ENCODE measurements around the gene EXOC7.
"Not testable (repeated sequence)": the region's sequence is repeated elsewhere in the genome, so short reads cannot be mapped to it uniquely, and the experiment has no call there.

Gene EXOC7

DNA sequence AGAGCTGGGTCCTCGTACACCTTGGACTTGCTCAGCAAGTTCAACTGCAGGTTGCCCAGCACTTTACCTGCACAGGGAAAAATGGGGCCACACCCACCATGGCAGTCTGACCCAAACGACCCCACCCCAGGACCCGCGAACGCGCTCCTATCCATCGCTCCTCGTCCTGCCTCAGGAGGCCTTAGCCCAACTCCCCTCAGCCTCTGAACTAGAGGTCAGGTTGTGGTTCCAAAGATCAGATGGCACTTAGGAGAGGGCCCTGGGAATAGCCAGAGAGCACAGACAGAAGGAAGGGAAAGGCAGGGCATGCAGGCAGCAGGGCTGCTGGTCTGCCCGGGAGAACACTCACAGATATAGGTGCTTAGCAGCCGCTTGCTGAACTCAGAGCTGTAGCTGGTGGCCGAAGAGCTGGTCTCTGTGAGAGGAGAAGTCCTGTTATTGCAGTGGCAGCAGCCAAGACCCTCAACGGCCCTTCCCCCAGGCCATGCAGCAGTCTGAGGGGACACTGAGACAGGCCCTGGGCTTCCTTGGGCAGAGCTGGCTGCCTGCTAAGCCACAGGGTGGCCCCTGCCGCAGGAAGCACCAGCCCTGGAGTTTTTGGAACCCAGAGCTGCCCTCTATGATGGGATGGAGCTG lies 17.7 kb downstream of the EXOC7 start:
- no peak for DNase-seq

DNA sequence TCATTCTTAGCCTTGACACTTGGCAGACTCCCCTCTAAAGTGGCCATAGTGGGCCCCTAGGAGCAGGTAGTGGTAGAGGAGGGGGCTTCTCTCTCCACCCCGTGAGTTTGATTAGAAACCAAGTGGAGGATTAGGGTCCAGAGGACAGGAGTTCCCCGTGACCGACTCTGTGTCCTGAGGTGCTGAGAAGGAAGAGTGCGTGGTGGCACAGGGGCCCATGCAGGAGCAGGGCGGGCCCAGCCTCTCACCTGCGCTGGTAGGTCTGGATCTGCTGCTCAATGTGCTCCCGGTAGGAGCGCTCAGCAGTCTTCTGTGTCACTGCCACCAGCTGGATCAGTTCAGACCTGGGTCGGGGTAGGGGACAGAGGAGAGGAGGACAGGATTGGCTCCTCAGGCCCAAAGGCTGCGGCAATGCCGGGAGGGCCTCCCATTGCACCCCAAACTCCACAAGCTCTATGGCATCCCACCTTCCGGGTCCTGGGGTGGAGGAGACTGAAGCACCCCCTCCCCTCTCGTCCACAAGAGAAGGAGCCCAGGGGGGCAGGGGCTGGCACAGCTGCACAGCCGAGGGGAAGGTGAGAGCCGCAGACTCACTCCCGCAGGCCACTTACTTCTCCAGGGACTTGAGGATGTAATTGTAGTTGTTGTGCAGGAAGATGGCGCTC lies 18.4 kb downstream of the EXOC7 start:
- no peak for DNase-seq

DNA sequence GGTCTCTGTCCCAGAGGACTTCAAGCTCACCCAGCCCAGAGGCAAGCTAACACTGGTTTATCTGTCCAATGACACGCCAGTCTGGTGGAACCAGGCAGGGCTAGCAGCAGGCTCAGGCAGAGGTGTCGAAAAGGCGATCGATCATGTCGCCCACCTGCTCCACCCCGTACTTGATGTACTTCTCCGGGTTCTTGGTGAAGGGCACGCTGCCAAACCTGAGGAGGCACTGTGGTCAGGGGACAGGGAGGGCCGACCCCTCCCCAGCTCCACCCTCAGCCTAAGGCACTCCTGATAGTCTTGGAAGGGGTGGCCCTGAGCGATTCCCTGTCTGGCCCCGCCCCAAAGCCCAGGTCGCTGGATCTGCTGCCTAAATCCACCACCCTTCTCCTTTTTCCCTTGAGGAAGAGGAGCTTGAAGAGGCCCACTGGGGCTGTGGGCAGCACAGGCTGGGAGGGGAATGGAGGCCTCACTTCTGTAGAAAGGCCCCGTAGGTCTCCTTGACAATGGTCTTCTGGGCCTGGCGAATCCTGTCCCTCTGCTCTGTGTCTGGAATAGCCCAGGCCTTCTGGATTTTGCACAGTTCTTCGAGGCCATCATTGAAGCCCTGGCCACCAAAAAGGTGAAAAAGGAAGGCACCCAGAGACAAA lies 19.9 kb downstream of the EXOC7 start:
- no peak for DNase-seq

DNA sequence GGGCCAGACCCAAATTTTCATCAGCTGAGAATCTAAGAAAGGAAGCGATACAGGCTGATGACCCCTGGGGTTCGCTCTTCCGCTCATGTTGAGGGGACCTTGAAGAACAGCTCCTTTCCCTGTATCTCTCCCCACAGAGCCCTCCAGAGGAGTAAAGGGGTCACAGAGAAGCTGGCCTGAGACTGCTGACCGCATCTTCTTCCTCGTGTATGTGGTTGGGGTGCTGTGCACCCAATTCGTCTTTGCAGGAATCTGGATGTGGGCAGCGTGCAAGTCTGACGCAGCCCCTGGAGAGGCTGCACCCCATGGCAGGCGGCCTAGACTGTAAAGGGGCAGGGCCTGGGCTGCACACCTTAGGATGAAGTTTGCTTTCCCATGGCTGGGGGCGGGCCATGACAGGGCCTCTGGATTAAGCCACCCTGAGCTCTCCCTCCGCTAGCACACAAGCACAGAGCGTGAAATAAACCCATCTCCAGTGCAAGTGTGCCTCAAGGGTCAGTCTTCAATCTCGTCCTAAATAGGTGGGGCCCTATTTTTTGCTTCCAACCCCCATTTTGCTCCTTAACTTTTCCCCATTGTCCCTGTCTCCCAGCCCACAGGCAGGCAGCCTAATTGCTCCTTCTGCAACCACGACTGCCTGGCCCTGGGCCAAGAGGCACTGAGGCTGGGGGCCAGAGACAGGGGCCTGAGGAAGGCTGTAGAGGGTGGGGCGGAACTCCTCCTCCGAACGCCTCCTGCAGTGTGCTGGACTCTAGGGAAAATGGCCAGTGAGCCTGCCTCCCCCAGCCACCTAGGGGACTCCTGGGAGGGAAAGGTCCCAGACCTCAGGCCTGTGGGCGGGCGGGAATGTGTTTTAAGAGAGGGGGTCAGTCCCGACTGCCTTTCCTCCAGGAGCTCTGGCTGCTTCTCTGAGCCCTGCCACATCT lies 21.0 kb downstream of the EXOC7 start:
- no peak for DNase-seq

DNA sequence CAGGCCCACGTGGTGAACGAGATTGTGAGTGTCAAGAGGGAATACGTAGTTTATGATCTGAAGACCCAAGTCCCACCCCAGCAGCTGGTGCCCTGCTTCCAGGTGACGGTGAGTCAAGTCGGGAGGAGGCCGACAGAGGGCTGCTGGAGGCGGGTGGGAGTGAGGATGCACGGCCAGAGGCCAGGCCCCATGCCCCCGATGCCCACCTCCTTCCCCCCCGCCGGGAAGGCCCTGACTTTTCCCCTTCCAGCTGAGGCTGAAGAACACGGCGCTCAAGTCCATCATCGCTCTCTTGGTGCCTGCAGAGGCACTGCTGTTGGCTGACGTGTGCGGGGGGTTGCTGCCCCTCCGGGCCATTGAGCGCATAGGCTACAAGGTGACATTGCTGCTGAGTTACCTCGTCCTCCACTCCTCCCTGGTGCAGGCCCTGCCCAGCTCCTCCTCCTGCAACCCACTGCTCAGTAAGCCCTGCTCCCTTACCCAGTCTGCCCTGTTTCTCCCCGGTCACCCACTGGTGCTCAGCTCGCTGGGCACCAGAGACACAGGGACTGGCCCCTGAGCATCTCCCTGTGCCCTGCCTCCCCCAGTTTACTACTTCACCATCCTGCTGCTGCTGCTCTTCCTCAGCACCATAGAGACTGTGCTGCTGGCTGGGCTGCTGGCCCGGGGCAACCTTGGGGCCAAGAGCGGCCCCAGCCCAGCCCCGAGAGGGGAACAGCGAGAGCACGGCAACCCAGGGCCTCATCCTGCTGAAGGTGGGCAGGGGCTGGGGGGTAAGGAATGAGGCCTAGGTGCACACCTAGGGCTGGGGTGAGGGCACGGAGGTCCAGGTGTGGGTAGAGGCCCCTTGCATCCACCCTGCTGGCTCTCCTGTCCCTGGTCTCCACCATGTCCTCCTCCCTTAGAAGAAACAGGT lies 22.0 kb downstream of the EXOC7 start:
- DNase-seq: no peak

DNA sequence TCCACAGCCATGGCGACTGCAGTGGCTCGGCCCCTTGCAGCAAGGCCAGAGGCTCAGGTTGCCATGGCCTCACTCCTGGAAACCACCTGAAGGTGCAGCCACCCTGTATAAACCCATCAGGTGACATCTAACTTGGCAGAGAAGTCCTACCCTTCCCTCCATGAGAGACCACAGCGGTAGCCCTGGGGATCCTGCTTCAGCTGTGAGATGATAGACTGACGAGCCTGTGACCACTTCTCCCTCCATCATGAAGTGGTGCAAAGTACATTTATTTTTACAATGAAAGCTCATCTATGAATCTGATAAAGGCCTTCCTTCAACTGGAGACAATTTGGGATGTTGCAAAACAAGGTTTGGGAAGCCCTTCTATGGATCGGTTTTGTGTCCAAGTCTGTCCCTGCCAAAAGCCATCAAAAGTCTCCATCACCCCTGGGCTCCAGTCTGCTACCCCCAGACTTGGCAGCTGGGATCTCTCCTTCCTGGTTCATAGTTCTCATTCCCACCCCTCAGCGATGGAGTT lies 22.8 kb downstream of the EXOC7 start:
- DNase-seq: no peak

DNA sequence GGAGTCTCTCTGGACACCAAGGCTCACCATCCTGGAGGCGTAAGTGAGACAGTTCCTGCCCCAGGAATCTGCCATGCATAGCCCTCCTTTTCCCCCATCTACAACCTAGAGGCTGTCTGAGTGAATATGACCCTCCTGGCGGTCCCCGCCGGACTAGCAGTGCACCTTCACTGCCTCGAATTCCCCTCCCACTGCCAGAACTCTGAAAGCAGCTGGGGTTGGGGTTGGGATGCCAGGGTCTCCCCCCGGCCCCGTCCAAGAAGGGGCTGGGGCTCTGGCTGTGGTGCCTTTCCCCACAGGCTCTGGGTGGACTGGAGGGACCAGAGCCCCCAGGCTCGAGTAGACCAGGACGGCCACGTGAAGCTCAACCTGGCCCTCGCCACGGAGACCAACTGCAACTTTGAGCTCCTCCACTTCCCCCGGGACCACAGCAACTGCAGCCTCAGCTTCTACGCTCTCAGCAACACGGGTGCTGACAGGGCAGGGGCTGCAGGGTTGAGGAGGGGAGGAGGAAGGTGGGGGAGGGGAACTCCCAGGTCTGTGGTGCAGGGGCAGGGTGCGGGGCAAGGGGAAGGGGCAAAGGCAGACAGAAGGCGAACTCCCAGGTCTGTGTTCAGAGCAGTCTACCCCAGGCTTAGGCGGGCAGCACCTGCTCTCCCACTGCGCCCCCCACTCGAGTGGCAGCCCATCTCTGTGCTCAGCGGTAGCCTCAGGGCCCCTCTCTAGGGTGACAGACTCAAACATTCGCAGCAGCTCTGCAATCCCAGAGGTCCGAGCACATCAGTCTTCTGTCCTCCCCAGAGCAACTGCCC lies 23.4 kb downstream of the EXOC7 start:
- no peak for DNase-seq

DNA sequence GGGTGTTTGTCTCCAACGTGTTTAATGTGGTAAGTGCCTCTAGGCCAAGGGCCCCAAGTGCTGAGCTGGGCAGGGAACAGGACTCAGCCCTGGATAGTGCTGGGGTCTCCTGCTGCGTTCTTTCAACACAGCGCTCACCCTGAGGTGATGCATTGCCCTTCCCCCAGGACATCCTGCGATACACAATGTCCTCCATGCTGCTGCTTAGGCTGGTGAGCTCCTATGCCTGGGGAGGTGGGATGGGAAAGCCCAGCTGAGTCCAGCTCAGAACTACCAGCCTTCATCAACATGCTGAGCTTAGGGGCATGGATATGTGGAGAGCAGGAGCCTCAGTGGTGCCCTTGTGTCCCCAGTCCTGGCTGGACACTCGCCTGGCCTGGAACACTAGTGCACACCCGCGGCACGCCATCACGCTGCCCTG lies 24.0 kb downstream of the EXOC7 start:
- DNase-seq: no peak

DNA sequence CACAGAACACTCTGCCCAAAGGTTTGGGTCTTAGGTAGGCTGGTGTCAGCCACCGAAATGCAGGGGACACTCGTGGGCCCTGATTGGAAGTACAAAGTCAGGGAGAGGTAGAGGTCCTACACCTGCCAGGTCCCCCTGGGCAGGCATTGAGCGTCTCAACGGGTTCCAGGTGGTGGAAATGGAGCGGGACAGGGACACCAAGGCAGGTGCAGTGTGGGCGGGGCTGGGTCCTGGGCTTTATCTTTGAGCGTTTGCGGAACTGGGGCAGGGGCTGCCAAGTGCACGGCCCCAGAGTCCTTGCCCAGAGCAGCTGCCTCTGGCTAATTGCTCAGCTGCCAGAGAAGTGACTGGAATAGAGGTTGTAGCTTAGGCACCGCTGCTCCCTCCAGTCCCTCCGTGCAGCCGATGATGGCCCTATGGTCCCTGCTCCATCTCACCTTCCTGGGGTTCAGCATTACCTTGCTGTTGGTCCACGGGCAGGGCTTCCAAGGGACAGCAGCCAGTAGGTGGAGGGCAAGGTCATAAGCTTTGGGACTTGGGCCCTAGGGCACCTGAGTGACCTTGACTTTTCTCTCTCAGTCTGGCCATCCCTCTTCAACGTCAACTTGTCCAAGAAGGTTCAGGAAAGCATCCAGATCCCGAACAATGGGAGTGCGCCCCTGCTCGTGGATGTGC lies 24.6 kb downstream of the EXOC7 start, which contains the start of gene ZACN:
Gene ZACN, plus strand, starts transcription at position 323 of the 675 bp plus-strand sequence. Its CDS starts 83 bp downstream, at position 406.
- no peak for DNase-seq

DNA sequence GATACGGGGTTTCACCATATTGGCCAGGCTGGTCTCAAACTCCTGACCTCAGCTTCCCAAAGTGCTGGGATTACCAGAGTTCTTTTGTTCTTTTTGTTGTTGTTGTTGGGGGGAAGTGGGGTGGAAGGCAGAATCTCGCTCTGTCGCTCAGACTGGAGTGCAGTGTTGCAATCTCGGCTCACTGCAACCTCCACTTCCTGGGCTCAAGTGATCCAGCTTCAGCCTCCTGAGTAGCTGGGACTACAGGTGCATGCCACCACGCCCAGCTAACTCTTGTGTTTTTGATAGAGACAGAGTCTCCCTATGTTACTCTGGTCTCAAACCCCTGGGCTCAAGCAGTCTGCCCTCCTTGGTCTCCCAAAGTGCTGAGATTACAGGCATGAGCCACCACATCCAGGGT lies 25.2 kb downstream of the EXOC7 start:
- DNase-seq: not testable (repeated sequence)

DNA sequence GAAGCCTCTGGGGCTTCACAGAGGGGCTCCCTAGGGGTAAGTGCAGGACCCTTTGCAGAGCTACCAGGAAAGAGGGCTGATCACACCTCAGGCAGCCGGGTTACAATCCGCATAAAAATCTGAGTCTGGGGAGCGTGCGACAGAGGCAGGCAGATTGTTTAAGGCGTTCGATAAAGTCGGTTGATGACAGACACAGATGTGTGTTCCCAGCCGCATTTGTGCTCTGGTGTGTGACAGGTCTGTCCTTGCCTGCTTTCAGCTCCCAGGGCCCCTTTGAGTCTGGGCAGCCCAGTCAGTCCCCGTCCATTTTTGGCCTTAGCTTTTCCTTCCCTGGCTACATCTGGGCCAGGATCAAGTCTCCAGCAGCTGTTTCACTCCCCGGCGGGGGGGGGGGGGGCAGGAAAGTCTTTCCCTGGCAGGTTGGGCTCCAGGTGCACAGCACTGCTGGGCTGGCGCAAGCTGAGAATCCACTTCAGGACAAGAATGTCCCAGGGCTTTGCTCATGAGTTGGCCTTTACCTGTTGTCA lies 25.9 kb downstream of the EXOC7 start:
- DNase-seq: no peak

DNA sequence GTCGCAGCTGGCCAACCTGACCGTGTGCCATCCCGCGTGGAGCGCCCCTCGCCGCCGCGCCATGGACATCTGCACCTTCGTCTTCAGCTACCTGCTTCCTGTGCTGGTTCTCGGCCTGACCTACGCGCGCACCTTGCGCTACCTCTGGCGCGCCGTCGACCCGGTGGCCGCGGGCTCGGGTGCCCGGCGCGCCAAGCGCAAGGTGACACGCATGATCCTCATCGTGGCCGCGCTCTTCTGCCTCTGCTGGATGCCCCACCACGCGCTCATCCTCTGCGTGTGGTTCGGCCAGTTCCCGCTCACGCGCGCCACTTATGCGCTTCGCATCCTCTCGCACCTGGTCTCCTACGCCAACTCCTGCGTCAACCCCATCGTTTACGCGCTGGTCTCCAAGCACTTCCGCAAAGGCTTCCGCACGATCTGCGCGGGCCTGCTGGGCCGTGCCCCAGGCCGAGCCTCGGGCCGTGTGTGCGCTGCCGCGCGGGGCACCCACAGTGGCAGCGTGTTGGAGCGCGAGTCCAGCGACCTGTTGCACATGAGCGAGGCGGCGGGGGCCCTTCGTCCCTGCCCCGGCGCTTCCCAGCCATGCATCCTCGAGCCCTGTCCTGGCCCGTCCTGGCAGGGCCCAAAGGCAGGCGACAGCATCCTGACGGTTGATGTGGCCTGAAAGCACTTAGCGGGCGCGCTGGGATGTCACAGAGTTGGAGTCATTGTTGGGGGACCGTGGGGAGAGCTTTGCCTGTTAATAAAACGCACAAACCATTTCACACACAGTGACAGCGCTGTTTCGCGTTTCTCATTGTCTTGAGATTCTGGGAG lies 26.6 kb downstream of the EXOC7 start:
- no peak for DNase-seq

DNA sequence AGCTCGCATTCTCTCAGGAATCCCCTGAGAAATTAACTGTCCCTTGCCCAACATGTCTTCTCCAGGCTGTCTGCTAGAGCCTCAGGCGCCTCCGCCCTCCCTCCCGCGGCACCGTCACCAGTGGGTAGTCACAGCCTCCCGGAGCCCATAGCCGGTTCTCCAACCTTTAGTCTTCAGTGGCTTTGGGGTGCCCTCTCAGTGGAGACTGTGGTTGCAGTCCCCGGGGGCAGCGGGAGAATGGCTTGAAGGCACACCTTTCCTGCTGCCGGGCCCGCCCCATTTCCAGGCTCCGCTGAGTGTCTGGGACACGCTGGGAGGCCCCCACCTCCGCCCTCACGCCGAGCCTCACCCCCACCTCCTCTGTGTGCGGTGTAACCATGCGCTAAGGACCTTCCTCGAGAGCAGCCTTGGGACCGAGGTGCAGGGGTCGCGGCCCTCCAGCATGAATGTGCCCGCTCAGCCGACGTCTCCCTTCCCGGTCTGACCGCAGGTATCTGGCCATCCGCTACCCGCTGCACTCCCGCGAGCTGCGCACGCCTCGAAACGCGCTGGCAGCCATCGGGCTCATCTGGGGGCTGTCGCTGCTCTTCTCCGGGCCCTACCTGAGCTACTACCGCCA lies 27.3 kb downstream of the EXOC7 start:
- no peak for DNase-seq

DNA sequence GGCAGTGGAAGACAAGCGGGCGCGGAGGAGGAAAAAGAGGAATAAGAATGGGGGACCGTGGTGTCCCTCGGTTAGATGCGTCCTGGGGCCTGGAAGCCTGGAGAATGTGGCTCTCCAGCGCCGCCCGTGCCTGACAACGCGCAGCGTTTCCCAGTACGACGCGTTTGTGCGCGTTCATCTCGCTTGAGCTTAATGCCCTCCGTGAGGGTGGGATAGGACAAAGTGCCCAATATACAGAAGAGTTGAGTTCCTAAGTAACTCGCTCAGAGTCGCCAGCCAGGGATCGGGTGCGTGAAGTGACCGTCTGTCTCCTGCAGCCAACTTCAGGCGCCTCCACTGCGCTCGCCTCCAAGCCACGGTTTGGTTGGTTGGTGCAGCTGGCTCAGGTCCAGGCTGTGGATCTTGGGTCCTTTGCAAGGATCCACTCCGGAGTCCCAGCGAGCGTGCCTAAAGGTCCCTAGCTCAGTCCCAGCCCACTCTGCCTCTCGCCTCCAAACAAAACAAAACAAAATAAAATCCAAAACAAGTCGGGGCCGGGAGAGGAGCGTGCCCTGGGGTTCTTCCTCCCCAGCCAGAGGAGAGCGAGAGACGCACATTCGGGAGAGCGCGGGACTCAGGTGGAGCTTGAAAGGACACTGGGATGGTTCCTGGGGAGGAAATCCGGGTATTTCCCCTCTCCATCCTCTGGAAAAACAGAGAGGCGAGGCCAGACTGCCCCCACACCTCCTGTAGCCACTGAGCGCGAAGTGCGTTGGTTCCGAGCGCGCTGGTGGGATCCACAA lies 28.0 kb downstream of the EXOC7 start:
- no peak for DNase-seq

DNA sequence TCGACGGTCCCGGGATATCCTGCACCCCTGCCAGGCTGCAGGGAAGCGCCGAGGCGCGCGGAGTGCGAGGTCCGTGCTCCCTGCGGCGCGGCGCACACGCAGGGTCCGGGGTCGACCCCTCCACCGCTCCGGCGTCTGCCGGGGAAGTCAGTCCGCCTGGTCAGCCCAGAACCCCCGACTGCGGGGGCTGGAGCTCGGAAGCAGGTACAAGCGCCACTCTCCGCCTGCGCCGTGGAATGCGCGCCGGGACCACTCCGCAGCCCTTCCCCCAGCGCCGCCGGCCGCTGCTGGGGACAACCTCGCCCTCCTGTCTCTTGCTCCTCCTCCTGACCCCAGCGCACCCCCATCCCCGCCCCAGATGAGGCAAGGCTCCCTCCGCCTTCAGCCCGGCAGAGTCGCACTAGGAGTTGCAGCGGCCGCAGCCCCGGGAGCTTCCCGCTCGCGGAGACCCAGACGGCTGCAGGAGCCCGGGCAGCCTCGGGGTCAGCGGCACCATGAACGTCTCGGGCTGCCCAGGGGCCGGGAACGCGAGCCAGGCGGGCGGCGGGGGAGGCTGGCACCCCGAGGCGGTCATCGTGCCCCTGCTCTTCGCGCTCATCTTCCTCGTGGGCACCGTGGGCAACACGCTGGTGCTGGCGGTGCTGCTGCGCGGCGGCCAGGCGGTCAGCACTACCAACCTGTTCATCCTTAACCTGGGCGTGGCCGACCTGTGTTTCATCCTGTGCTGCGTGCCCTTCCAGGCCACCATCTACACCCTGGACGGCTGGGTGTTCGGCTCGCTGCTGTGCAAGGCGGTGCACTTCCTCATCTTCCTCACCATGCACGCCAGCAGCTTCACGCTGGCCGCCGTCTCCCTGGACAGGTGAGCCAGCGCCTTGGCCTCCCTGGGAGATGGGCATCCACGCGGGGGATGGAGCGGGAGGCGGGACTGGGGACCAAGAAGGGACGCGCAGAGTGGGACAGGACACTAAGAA lies 28.9 kb downstream of the EXOC7 start, which contains the start of gene GALR2:
Gene GALR2, plus strand, starts transcription at position 392 of the 974 bp plus-strand sequence. Its CDS starts 103 bp downstream, at position 495.
- DNase-seq: no peak

DNA sequence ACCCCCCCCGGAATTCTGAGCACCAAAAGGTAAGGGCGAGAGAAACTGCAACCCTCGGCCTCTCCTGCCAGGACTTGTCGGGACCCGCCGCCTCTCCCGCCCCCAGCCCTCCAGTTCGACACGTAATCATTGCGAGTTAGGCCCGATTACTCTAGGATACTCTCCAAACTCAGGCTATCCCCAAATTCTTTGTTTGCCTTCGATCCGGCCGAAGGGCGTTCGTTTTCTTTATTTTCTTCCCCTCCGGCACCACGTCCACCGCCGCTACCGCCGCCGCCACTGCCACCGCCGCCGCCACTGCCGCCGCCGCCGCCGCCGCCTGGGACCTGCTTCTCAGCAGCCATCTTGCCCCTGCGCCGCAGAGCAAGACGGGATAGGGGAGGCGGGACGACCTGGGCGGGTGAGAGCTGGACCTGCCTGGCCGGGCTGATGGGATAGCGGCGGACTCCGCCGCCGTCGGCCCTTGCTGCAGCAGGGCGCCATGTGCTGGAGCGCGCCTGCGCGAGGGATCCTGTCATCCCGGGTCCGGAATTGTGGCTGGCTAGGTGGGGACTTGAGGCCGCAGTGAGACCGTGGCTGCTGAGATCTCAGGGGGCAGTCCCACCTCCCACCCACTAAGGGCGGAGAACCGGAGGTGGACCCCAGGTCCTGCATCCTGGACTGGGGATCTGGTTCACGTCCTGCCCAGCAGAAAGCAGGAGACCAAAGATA lies 31.3 kb downstream of the EXOC7 start, which contains the start of gene SRP68:
Gene SRP68, minus strand, starts transcription at position 370 of the 711 bp plus-strand sequence. Its CDS starts 26 bp downstream, at position 344.
- peak; percentile 78 for DNase-seq

Measured in stimulated activated CD4-positive, alpha-beta T cell treated with anti-CD3 and anti-CD28 coated beads, Interleukin-12 subunit alpha, Interleukin-12 subunit beta, amount 100 ng/mL, for 4 hours (primary cell).